Activated CD8-positive, alpha-beta memory T cell treated with anti-CD3 and anti-CD28 coated beads for 1 hour (primary cell): ENCODE data around the gene RNF180.
"Not testable (repeated sequence)": the region's sequence is repeated elsewhere in the genome, so short reads cannot be mapped to it uniquely, and the experiment has no call there.

Source experiments
- DNase-seq, 2 donors: peaks; one replicate each; pipeline ENCODE4 v3.0.0-alpha.2; 2020; ENCODE audit warnings: low read depth in 1 of 2; ENCODE audit errors: extremely low read depth in 1 of 2

The RNF180 gene

GRCh38 chr5:64273276-64273675 lies 107.6 kb downstream of the RNF180 start:
- DNase-seq: no peak

GRCh38 chr5:64285188-64286130 lies 119.8 kb downstream of the RNF180 start:
- DNase-seq: no peak

- no peak for DNase-seq
Measured at GRCh38 chr5:64286381-64286780, 120.7 kb downstream of the RNF180 start.

- DNase-seq: not testable (repeated sequence)
Measured at GRCh38 chr5:64288496-64288895, 122.9 kb downstream of the RNF180 start.

- no peak for DNase-seq
Measured at GRCh38 chr5:64292611-64293215, 127.1 kb downstream of the RNF180 start.

- no peak for DNase-seq
Measured at GRCh38 chr5:64295101-64295500, 129.5 kb downstream of the RNF180 start.

GRCh38 chr5:64298586-64298985 lies 132.9 kb downstream of the RNF180 start:
- DNase-seq: no peak

GRCh38 chr5:64299805-64300204 lies 134.2 kb downstream of the RNF180 start:
- DNase-seq: no peak

GRCh38 chr5:64301566-64301965 lies 135.9 kb downstream of the RNF180 start:
- DNase-seq: no peak

GRCh38 chr5:64308135-64308534 lies 142.5 kb downstream of the RNF180 start:
- no peak for DNase-seq

GRCh38 chr5:64312491-64312890 lies 146.8 kb downstream of the RNF180 start:
- no peak for DNase-seq

GRCh38 chr5:64315778-64316177 lies 150.1 kb downstream of the RNF180 start:
- DNase-seq: no peak

GRCh38 chr5:64318175-64318574 lies 152.5 kb downstream of the RNF180 start:
- no peak for DNase-seq

GRCh38 chr5:64323591-64323990 lies 157.9 kb downstream of the RNF180 start:
- no peak for DNase-seq

- no peak for DNase-seq
Measured at GRCh38 chr5:64330728-64331231, 165.1 kb downstream of the RNF180 start.

GRCh38 chr5:64331597-64332277 lies 166.1 kb downstream of the RNF180 start:
- no peak for DNase-seq

GRCh38 chr5:64333886-64334285 lies 168.2 kb downstream of the RNF180 start:
- DNase-seq: no peak

GRCh38 chr5:64339769-64340168 lies 174.1 kb downstream of the RNF180 start:
- no peak for DNase-seq

- DNase-seq: no peak
Measured at GRCh38 chr5:64340293-64340692, 174.7 kb downstream of the RNF180 start.

- no peak for DNase-seq
Measured at GRCh38 chr5:64341340-64341739, 175.7 kb downstream of the RNF180 start.

GRCh38 chr5:64344501-64344900 lies 178.9 kb downstream of the RNF180 start:
- no peak for DNase-seq
